ENCODE results near the gene TSPAN9. TPM values are rescaled to one million over a fixed set of nuclear protein-coding genes. Genes with fewer than 3 reads are reported as not detected.

The TSPAN9 gene
- polyA plus RNA-seq, 4 donors, result 90.1 to 101 (median 97.8) TPM

DNA sequence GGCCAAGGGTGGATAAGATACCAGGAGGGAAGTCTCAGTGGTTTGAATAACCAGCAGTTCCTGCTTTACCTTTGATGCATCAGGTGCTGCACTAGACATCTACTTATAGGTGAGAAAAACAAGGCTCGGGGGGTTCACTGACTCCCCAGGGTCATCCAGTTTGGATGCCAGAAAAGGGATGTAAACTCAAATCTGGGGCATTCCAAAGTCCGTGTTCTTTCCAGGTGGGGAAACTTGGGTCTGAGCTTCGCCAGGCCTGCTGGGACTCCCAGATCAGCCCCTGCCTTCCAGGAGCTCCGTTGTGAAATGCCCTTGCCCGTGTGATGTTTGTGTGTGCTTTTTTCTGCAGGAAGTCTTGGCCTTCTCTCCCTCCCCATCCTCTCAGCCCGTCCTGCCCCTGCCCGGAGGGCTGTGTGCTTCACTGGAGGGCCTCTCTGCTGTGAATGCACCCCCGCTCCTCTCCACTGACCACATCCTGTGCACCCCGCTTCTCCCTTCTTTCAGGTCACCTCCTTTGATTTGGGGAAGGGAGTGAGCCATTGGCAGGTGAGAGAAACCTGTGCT, 42.1 kb downstream of the TSPAN9 start:
- no peak for DNase-seq (ENCODE audit: low read depth in 4 of 4, low spot score in 3 of 4)

DNA sequence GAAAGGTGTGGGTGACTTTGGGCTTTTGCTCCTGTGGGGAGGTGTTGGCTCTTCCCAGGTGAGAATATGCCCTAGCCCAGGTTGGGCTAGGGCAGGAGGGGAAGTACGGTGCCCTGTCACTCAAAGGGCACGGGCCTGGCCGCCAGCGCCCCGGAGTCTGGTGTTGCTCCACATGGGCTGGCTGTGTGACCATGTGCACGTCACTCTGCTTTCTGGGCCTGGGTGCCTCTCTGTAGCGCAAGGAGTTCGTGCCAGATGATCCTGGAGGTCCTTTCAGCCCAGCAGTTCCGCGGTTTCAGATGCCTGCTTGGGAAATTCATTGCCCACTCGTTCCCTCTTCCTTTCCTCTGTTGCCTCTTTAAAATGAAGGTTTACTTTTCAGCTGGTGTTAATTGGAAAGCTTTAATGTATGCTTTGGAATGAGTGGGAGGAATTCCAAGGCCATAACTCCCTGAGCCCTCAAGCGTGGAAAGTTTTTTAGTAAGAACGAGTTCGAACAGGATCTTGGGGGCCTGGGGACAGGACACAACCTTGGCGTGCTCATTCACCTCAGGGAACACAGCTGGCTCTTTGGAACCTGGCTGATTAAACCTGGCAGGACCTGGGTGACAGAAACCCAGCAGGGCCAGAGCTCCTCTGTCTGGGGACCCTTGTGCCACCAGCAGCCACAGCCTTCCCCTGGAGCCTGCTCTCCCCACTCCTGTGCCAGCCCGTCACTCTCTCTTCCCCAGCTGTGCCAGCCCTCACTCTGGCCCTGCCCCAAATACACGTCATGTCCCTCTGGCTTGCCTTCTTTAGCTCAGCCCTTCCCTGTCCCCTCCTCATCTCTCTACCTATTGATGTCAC, 42.8 kb downstream of the TSPAN9 start:
- peak in 2 of 4 donors; percentile 79 to 83 for DNase-seq (ENCODE audit: low read depth in 4 of 4, low spot score in 3 of 4)

DNA sequence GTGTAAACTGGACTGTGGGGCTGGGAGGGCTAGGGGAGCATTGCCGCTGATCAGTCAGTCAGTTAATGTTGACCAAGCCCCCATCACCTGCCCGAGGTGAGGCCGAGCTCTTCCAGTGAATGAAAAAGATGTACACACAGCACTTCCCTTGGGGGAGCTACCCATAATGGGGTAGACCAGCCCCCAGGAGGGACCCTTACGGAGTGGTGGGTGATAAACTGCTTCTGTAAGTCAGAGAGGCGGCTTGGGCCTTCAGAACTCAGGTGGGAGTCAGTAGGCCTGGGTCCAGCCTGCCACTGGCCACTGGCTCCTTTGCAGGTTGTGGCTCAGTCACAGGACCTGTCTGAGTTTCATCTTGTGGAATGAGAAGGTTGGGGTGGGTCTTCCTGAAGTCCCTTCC, 43.5 kb downstream of the TSPAN9 start:
- no peak for DNase-seq (ENCODE audit: low read depth in 4 of 4, low spot score in 3 of 4)

DNA sequence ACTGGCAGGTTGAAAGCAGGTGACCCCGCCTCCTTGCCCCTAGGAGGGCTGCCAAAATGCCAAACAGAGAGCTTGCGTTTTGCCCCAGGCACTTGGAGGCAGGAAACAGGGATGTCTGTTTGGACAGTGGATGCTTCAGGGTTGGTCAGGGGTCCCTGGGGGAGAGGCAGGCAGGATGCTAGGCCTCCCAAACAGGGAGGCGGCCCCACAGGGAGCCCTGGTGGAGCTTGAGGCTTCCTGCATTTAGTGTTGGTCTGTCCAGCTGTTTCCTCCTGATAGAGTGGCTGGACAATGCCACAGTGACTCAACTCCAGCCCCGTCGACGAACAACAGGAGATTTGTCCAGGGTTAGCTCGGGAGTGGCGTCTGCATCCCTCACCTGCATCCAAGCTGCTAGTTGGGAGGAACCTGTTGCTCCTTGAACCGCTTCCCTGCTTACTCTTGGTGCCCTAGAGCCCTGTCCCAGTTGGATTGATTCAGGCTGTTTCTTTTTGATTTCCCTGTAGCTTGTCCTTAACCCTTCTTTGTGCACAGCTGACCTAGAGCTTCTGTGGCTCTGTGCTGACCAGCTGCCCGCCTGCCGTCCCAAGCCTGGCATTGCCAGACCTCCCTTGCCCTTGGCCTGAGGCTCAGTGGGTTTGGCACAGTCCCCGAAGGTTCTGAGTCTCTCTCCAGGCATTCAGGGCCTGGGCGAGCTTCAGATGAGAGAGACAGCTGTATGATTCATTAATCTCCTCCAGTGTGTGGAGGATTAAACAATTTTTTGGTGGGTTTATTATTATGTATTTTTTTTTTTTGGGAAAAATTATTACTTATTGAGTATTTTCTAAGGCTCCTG, 45.9 kb downstream of the TSPAN9 start:
- no peak for DNase-seq (ENCODE audit: low read depth in 4 of 4, low spot score in 3 of 4)

DNA sequence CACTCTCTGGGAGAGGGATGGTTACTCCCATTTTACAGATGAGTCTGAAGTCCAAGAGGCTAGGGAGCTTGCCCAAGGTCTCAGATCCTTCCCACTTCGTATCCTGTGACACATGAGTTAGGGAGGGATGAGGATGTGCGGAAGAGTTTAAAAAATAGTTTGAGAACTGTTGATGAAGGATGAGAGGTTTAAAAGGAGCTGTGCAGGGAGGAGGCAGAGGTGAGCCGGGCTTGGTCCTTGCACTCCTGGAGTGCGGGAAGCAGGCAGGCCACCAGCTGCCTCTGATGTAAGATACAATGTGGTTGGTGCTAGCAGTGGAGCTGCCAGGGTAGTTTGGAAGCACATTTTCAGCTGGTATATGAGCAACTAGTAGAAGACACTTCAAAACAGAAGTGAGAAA, 46.5 kb downstream of the TSPAN9 start:
- no peak for DNase-seq (ENCODE audit: low read depth in 4 of 4, low spot score in 3 of 4)

DNA sequence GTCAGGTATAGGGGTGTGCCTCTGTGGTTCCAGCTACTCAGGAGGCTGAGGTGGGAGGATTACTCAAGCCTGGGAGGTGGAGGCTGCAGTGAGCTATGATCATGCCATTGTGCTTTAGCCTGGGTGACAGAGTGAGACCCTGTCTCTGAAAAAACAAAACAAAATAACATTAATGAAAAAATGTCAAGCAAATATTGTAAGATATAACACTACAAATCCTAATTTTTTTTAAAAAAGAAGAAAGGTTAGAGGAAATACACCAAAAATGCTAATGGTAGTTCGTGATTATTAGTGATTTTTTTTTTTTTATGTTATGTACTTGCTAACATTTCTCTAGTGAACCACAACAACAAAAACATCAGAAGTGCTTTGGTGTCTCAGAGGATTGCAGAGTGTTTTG, 47.7 kb downstream of the TSPAN9 start:
- no peak for DNase-seq (ENCODE audit: low read depth in 4 of 4, low spot score in 3 of 4)

DNA sequence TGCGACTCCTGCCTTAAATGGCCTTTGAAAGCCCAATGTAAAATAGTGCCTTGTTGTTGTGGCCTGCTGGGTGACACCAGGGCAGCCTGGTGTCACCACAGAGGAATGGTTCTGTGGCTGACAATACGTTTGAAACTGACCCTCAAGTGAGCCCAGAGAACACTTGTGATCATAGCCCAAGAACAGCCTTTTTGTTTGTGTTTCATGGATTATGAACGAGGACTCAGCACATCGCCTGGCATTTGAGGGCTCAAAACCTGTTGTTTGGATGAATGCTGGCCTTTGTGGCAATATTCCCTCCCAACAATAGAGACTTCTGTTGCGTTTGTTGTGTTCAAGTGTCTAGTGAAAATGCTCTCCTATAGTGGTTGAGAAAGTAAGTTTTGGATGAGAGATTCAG, 48.5 kb downstream of the TSPAN9 start:
- no peak for DNase-seq (ENCODE audit: low read depth in 4 of 4, low spot score in 3 of 4)

DNA sequence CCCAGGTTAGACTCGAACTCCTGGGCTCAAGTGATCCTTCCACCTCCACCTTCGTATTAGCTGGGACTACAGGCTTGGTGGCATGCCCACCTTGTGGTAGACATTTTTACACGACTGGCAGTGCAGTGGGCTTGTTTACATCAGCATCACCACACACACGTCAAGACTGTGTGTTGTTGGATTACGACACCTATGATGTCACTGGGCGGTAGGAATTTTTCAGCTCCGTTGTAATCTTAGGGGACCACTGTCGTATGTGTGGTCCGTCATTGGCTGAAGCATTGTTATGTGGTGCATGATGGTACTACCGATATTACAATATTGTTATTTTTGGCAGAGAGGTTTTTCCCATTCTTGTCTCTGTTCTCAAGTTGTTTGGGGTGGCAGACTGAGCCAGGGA, 50.7 kb downstream of the TSPAN9 start:
- no peak for DNase-seq (ENCODE audit: low read depth in 4 of 4, low spot score in 3 of 4)

DNA sequence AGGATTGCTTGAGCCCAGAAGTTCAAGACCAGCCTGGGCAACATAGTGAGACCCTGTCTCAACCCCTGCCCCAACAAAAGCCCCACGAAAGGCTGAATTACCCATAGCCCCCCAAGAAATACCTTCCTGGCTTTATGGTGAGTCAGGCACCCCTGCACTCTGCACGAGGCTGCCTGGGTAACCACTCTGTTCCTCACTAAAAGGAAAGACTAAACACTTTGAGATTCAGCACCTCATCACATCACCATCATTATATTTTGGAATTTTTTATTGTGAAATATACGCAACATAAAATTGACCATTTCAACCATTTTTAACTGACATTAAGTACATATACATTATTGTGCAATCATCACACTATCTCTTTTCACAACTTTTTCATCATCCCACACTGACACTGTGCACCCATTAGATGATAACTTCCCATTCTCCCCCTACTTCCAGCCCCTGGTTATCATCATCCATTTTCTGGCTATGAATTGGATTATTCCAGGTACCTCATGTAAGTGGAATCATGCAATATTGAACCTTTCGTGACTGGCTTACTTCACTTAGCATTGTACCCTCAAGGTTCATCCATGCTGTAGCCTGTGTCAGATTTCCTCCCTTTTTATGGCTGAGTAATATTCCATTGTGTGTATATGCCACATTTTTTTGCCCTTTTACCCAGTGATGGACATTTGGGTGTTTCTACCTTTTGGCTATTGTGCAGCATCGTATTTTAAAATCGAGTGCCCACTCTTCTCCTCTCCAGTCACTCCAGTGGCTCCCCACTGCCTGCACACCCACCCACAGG, 51.5 kb downstream of the TSPAN9 start:
- no peak for DNase-seq (ENCODE audit: low read depth in 4 of 4, low spot score in 3 of 4)

DNA sequence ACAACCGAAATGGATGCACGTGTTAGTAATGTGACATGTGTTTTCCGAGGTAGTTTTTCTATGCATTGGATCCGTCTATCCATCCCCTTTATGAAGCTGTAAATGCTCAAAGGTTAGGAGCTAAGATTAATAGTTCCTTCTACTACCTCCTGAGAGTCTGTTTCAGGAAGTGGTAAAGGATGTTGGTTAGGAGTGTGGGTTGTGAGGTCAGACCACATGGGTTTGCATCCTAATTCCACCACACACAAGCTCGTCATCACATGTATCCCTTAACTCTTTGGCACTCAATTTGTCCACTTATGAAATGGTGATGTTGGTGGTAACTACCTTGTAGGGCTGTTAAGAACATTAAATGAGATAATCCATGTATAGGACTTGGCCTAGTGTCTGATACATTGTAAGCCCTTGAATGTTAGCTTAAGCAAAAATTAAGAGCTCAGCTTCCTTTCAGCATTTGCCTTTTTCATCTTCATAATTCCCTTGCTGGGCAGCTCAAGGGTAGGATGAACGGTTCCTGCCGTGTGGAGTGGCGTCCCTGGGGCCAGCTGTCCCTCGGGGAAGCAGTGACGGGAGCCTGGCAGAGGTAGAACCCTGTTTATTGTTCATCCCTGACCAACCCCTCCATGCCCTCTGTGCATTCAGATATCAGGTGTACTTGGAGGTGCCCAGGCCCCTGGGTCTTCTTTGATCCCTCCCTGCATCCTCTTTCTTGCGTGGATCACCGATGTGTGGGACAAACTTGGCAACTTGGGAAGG, 52.3 kb downstream of the TSPAN9 start:
- no peak for DNase-seq (ENCODE audit: low read depth in 4 of 4, low spot score in 3 of 4)

DNA sequence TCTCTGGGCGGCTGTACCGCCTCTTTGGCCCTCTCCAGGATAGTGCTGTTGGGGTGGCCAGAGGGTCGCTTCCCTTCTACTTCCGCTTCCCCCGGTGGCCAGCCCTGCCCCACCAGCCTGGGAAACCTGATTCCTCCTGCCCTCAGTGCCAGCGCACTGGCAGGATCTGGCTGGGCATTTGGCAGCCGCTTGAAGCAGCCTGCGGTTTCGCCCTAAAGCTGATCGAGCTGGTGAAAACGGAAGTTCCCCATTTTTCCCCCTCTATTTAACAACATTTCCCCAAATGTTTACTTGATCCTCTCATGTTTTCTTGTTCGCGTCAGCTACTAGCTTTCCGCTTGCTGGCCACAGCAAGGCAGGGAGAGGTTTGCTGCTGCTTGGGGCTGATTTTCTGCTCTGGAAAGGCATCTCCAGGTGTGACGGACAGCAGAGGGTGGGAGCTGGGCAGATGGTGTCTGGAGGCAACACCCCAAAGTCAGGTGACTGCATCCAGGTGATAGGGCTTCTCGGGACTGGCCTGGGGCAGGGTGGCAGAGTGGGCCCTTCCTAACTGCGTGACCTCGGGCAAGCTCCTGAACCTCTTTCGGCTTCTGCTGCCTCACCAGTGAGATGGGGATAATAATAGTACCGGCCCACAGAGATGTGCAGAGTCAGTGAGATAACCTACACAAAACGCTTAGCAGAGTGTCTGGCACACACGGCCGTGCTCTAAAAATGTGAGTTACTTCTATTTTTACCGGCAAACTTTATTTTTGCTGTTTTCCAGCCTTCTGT, 53.1 kb downstream of the TSPAN9 start:
- no peak for DNase-seq (ENCODE audit: low read depth in 4 of 4, low spot score in 3 of 4)

DNA sequence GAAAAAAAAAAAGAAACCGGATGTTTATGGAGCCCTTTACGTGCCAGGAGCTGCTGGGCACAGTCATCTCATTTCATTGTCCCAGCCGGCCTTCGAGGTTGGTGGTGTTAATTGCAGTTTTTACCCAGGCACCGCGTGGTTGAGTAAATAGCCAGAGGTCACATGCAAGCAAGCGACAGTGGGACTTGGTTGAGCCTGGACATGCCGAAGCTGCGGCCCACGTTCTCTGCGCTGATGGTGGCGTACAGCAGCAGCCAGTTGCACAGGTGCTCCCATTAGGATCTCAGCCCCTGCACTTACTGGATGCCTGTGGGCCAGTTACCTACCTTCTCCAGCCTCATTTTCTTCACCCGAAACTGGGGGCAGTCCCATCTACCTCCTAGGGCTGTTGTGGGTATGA, 54.0 kb downstream of the TSPAN9 start:
- no peak for DNase-seq (ENCODE audit: low read depth in 4 of 4, low spot score in 3 of 4)

DNA sequence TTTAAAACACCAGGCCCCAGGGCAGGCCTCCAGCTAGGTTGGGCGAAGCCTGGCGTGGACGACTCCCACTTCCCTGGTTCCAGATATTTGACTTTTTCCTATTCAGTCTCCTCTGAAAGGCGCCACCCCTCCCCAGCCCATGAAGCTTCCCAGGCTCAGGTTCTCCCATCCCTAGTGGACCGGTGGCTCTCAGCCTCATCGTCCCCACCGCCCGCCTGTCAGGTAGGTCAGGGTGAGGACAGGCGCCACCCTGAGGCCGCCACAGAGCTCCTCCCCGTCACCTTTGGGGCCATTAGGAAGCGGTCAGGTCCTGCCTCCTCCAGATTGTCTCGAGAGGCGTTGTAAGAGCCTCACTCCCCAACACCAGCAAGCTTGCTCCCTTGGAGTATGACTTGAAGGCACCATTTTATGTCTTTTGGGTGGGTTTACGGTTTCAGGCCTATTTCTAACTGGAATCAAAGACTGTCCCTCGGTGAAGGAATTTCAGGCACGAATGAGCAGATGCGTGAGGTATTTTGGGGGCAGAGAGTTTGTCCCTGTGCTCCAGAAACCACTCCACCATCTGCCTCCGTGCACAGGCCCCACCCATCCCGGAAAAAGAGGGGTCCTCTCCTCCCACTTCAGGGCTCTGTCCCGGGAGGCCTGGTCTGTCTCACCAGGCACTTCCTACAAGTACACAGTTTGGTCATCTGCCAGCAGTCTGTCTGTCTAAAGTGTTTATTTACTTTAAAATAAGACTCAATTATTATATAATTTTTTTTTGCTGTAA, 55.6 kb downstream of the TSPAN9 start:
- no peak for DNase-seq (ENCODE audit: low read depth in 4 of 4, low spot score in 3 of 4)

DNA sequence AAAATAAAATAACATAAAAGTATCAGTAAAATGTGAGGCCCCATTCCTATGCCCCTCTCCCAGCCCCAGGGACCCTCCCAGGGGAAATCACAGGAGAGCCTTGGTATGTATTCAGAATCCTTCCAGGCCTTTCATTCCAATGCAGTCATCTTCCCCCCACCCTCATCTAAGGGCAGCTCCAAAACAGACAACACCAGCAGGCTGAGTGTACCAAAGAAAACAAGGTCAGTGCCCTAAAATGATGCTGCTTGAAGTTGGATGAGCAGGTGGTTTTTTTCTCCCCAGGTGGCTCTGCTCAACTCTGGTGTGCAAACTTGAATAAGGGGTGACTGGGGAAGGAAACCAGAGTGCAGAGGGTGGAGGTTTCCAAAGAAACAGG, 56.2 kb downstream of the TSPAN9 start:
- DNase-seq (ENCODE audit: low read depth in 4 of 4, low spot score in 3 of 4), result no peak

DNA sequence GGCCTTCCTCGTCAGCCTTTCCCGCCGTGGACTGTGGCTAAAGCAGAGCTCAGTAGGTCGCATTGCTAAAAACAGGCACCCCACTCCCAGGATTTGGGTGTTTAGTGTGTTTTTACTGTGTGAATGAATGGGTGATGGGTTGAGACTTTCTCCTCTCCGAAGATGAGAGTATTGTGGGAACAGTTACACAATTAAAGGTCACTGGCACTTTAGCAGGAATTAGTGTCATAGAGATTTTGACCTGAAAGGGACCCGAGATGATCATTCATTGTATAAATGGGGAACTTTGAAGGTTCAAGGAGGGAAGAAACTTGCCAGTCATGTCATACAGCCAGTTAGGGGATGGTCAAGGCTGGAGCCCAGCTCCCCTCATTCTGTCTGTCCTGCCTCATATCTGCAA, 56.9 kb downstream of the TSPAN9 start:
- DNase-seq (ENCODE audit: low read depth in 4 of 4, low spot score in 3 of 4), result no peak

DNA sequence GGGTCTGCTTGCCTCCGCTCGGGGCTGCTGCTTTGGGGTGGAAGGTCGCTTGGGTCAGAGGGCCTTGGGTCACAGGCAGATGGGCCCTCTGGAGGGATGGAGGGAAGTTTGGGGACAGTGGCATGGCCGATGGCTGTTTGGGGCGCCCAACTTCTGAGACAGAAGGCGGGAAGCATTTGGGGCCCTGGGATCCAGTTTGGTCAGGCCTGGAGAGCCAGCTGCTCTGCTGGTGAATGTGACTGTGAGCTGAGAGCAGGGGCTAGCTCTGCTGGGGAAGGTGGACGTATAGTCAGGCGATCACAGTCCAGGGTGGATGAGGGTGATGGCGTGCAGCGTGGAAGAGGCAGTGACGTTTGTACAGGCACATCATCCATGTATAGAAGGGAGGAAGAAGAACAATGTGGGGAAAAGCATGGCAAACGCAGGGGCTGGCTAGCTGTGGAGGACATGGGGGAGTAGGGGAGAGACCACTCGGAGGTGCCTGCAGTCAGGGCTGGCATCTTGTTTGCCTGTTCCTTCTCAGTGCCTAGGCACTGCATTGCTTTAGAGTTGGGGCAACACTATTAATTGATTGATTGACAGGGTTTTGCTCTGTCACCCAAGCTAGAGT, 57.5 kb downstream of the TSPAN9 start:
- no peak for DNase-seq (ENCODE audit: low read depth in 4 of 4, low spot score in 3 of 4)

DNA sequence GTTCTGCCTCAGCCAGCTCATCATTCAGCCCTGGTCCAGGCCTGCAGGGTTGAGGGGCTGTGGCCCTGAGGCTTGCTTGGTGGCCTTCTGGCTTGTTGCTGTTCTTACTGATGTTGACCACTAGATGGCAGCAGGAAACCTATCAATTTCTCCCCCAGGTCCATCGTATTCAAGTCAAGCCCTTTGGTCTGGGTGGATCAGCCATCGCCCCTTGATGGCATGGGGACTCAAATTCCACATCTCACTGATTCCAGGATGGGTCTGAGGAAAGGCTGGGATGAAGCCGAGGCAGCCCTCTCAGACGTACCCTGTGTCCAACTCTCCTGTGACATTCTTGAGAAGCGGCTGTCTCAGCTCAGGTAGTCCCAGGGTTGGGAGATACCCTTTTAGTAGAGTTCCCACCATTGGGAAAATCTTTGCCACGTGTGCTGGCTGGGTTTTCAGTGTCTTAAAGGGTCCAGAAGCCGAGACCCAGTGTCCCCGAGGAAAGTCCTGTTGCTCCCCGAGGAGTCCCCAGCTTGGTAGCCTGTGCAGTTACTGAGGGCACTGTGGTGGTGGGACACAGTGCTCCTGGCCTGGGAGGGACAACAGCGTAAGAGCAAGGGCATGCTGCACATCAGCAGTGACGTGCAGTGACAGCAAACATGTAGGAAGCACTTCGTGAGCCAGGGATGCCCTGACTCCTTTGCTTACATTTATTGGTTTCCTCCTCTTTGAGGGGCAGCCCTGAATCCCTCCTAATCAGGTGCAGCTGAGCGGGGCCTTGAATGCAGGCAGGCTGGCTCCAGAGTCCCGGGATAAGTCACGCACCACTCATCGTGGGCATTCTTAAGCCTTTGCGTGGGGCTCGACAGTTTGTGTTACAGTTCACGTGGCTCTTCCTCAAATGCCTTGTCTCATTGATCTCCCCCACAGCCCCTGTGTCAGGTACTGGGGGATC, 58.6 kb downstream of the TSPAN9 start:
- DNase-seq (ENCODE audit: low read depth in 4 of 4, low spot score in 3 of 4), result peak in 2 of 4 donors; percentile 65 to 76

Data from right renal pelvis (tissue), 4 donors.